ENCODE results near the gene EXOC6B.
"Not testable (repeated sequence)": the region's sequence is repeated elsewhere in the genome, so short reads cannot be mapped to it uniquely, and the experiment has no call there.

EXOC6B gene

GRCh38 chr2:72630767-72631166, 195.1 kb downstream of the EXOC6B start:
- Histone ChIP-seq H3K36me3 (ENCODE audit: insufficient read depth, low read length) (no peaks in the 10 kb centered on the region), H3K9ac (ENCODE audit: low read depth, low read length) (no peak overlapping the region), H3K4me1 (ENCODE audit: insufficient read depth, low read length) (peaks cover 5% of the 10 kb centered on the region; the same call in 1 of the 2 replicates), H3K9me3 (ENCODE audit: control insufficient read depth, insufficient read depth, low read length) (no peaks in the 10 kb centered on the region)

DNA sequence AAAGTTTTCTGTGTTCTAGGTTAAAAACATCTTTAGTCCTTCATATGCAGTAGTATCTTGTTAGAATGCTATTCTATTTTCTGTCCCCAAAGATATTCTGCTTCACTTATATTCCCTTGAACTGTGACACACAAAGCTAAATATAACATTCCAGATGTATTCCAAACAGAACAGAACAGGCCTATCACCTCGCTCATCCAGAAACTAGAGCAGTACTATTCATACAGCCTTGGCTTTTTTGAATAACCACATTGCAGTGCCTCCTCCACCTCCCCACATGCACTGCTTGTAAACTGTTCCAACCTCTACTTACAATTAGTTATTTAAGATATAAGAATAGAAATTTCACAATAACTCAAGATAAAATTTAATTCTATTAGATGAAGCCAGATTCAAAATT, 196.8 kb downstream of the EXOC6B start:
- Histone ChIP-seq H3K9me3 (ENCODE audit: control insufficient read depth, insufficient read depth, low read length) (no peaks in the 10 kb centered on the region), H3K9ac (ENCODE audit: low read depth, low read length) (no peak overlapping the region), H3K4me1 (ENCODE audit: insufficient read depth, low read length) (peaks cover 5% of the 10 kb centered on the region; the same call in 1 of the 2 replicates), H3K36me3 (ENCODE audit: insufficient read depth, low read length) (no peaks in the 10 kb centered on the region)

DNA sequence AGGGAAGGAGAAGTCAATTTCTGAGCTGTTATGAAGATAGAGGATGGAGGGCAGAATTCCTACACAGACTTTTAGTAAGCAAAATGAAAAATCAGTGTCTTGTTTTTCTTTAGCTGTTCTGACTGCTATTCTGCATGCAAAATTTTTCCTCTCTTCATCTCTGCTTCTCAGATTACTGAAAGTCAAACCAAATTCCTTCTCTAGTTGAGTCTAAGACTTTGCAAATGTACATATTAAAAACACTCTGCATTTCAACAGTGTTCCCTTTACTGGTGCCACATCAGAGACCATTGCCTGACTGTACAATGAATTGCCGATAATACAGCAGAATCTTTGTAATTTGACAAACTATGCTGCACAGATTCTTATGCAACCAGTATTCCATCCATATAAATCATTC, 198.8 kb downstream of the EXOC6B start:
- Histone ChIP-seq H3K9ac (ENCODE audit: low read depth, low read length) (no peak overlapping the region), H3K4me1 (ENCODE audit: insufficient read depth, low read length) (peaks cover 5% of the 10 kb centered on the region; the same call in 1 of the 2 replicates), H3K36me3 (ENCODE audit: insufficient read depth, low read length) (no peaks in the 10 kb centered on the region), H3K9me3 (ENCODE audit: control insufficient read depth, insufficient read depth, low read length) (no peaks in the 10 kb centered on the region)

GRCh38 chr2:72625366-72625765, 200.5 kb downstream of the EXOC6B start:
- H3K4me1 ChIP-seq (ENCODE audit: insufficient read depth, low read length): peaks cover 5% of the 10 kb centered on the region; the same call in 1 of the 2 replicates
- H3K9ac ChIP-seq (ENCODE audit: low read depth, low read length): no peak overlapping the region
- no peaks in the 10 kb centered on the region for H3K36me3 ChIP-seq (ENCODE audit: insufficient read depth, low read length)
- no peaks in the 10 kb centered on the region for H3K9me3 ChIP-seq (ENCODE audit: control insufficient read depth, insufficient read depth, low read length)

GRCh38 chr2:72623481-72623880, 202.4 kb downstream of the EXOC6B start:
- H3K36me3 ChIP-seq (ENCODE audit: insufficient read depth, low read length): no peaks in the 10 kb centered on the region
- H3K9me3 ChIP-seq (ENCODE audit: control insufficient read depth, insufficient read depth, low read length): no peaks in the 10 kb centered on the region
- H3K4me1 ChIP-seq (ENCODE audit: insufficient read depth, low read length): peaks cover 5% of the 10 kb centered on the region; the same call in 1 of the 2 replicates
- H3K9ac ChIP-seq (ENCODE audit: low read depth, low read length): no peak overlapping the region

GRCh38 chr2:72619626-72620025, 206.2 kb downstream of the EXOC6B start:
- H3K9ac ChIP-seq (ENCODE audit: low read depth, low read length): no peak overlapping the region
- H3K9me3 ChIP-seq (ENCODE audit: control insufficient read depth, insufficient read depth, low read length): 0 out of 2 replicates have a peak, but pooled peaks cover 2% of the 10 kb centered on the region
- no peaks in the 10 kb centered on the region for H3K36me3 ChIP-seq (ENCODE audit: insufficient read depth, low read length)
- H3K4me1 ChIP-seq (ENCODE audit: insufficient read depth, low read length): no peaks in the 10 kb centered on the region

- Histone ChIP-seq H3K4me1 (ENCODE audit: insufficient read depth, low read length) (no peaks in the 10 kb centered on the region), H3K36me3 (ENCODE audit: insufficient read depth, low read length) (no peaks in the 10 kb centered on the region), H3K9me3 (ENCODE audit: control insufficient read depth, insufficient read depth, low read length) (0 out of 2 replicates have a peak, but pooled peaks cover 2% of the 10 kb centered on the region), H3K9ac (ENCODE audit: low read depth, low read length) (no peak overlapping the region)
Measured at GRCh38 chr2:72613931-72614330, 211.9 kb downstream of the EXOC6B start.

DNA sequence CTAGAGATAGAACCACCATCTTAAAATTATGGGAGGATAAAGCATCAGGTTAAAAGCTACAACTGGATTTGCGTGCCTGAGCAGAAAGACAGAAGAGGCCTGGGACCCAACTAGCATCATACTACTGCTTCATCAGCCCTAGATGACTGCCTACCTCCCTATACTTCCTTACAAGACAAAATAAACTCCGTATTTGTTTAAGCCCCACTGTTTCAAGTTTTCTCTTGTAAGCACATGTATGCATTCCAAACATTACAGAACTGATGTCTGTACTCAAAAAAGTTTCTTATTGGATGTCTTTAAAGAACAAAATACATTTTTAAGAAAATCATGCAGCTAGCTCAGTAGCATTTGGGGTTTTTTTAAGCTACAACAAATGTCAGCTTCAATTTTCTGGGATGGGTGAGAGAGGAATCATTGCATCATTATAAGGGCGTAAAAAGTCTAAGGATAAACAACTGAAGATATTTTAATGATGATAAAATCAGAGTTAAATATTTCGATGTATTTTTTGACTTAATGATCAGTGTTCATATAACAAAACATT, 213.1 kb downstream of the EXOC6B start:
- H3K9me3 ChIP-seq (ENCODE audit: control insufficient read depth, insufficient read depth, low read length): 0 out of 2 replicates have a peak, but pooled peaks cover 2% of the 10 kb centered on the region
- H3K9ac ChIP-seq (ENCODE audit: low read depth, low read length): no peak overlapping the region
- H3K4me1 ChIP-seq (ENCODE audit: insufficient read depth, low read length): no peaks in the 10 kb centered on the region
- H3K36me3 ChIP-seq (ENCODE audit: insufficient read depth, low read length): no peaks in the 10 kb centered on the region

- Histone ChIP-seq H3K9ac (ENCODE audit: low read depth, low read length) (no peak overlapping the region), H3K36me3 (ENCODE audit: insufficient read depth, low read length) (no peaks in the 10 kb centered on the region), H3K4me1 (ENCODE audit: insufficient read depth, low read length) (peaks cover 8% of the 10 kb centered on the region; the same call in 1 of the 2 replicates), H3K9me3 (ENCODE audit: control insufficient read depth, insufficient read depth, low read length) (no peaks in the 10 kb centered on the region)
Measured at GRCh38 chr2:72607189-72607588, 218.6 kb downstream of the EXOC6B start.

- H3K9ac ChIP-seq (ENCODE audit: low read depth, low read length): no peak overlapping the region
- no peaks in the 10 kb centered on the region for H3K36me3 ChIP-seq (ENCODE audit: insufficient read depth, low read length)
- no peaks in the 10 kb centered on the region for H3K9me3 ChIP-seq (ENCODE audit: control insufficient read depth, insufficient read depth, low read length)
- H3K4me1 ChIP-seq (ENCODE audit: insufficient read depth, low read length): peaks cover 8% of the 10 kb centered on the region; the same call in 1 of the 2 replicates
Measured at GRCh38 chr2:72605836-72606442, 219.9 kb downstream of the EXOC6B start.

GRCh38 chr2:72604468-72604867, 221.4 kb downstream of the EXOC6B start:
- Histone ChIP-seq H3K36me3 (ENCODE audit: insufficient read depth, low read length) (no peaks in the 10 kb centered on the region), H3K9me3 (ENCODE audit: control insufficient read depth, insufficient read depth, low read length) (no peaks in the 10 kb centered on the region), H3K4me1 (ENCODE audit: insufficient read depth, low read length) (peaks cover 8% of the 10 kb centered on the region; the same call in 1 of the 2 replicates), H3K9ac (ENCODE audit: low read depth, low read length) (no peak overlapping the region)

- Histone ChIP-seq H3K9ac (ENCODE audit: low read depth, low read length) (no peak overlapping the region), H3K36me3 (ENCODE audit: insufficient read depth, low read length) (no peaks in the 10 kb centered on the region), H3K9me3 (ENCODE audit: control insufficient read depth, insufficient read depth, low read length) (no peaks in the 10 kb centered on the region), H3K4me1 (ENCODE audit: insufficient read depth, low read length) (peaks cover 8% of the 10 kb centered on the region; the same call in 1 of the 2 replicates)
Measured at GRCh38 chr2:72603481-72603880, 222.4 kb downstream of the EXOC6B start.

- Histone ChIP-seq H3K4me1 (ENCODE audit: insufficient read depth, low read length) (peaks cover 8% of the 10 kb centered on the region; the same call in 1 of the 2 replicates), H3K9ac (ENCODE audit: low read depth, low read length) (no peak overlapping the region), H3K9me3 (ENCODE audit: control insufficient read depth, insufficient read depth, low read length) (no peaks in the 10 kb centered on the region), H3K36me3 (ENCODE audit: insufficient read depth, low read length) (no peaks in the 10 kb centered on the region)
Measured at GRCh38 chr2:72602711-72603110, 223.1 kb downstream of the EXOC6B start.

- Histone ChIP-seq H3K4me1 (ENCODE audit: insufficient read depth, low read length) (peaks cover 8% of the 10 kb centered on the region; the same call in 1 of the 2 replicates), H3K9ac (ENCODE audit: low read depth, low read length) (no peak overlapping the region), H3K36me3 (ENCODE audit: insufficient read depth, low read length) (no peaks in the 10 kb centered on the region), H3K9me3 (ENCODE audit: control insufficient read depth, insufficient read depth, low read length) (no peaks in the 10 kb centered on the region)
Measured at GRCh38 chr2:72602095-72602494, 223.7 kb downstream of the EXOC6B start.

GRCh38 chr2:72583836-72584235, 242.0 kb downstream of the EXOC6B start:
- H3K9ac ChIP-seq (ENCODE audit: low read depth, low read length): not testable (repeated sequence)

More at GRCh38 chr2:72583836-72584235, 242.0 kb downstream of the EXOC6B start:
- H3K36me3 ChIP-seq (ENCODE audit: insufficient read depth, low read length); H3K4me1 ChIP-seq (ENCODE audit: insufficient read depth, low read length); H3K9me3 ChIP-seq (ENCODE audit: control insufficient read depth, insufficient read depth, low read length): not testable (repeated sequence)
